ENCODE measurements around the gene CFI. TPM values are rescaled to one million over a fixed set of nuclear protein-coding genes. Genes with fewer than 3 reads are reported as not detected.

The CFI gene
- total RNA-seq, 1 donor from 2014 or later = not detected

DNA sequence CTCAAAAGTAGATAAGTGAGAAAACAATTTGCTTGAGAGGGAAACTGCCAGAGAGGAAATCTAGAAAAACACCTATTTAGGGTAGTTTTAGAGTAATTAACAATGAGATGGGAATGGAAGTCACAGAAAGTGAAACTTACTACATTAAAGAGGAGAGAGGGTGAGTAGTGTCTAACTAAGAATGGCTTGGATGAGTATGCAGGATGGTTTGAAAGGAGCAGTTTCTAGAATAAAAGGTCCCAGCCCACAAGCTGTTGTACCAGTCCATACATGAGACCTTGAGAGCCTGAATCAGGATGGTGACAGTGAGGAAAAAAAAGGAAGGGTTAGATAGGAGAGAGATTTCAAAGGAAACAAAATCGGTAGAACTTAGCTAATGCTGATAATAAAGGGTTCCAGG, 15.1 kb upstream of the CFI start:
- Histone ChIP-seq H3K9me3 (ENCODE audit: low read depth) (no peaks in the 10 kb centered on the region), H3K9ac (no peak overlapping the region), H3K4me3 (peak overlapping the region; percentile 62), H3K4me1 (peaks cover 10% of the 10 kb centered on the region), H3K27me3 (no peaks in the 10 kb centered on the region), H3K79me2 (ENCODE audit: low read depth) (peaks cover 65% of the 10 kb centered on the region), H3F3A (ENCODE audit: low read depth) (peaks cover 12% of the 10 kb centered on the region), H2AFZ (replicated peaks) (no peak overlapping the region), H3K4me2 (peak overlapping the region; percentile 82), H4K20me1 (ENCODE audit: low read depth) (no peaks in the 10 kb centered on the region), H3K36me3 (no peaks in the 10 kb centered on the region), H3K27ac (no peak overlapping the region)
- H3K36me3 Mint-ChIP-seq = peaks cover 25% of the 10 kb centered on the region
- peak overlapping the region; percentile 97 for H3K4me3 Mint-ChIP-seq
- peaks cover 2% of the 10 kb centered on the region for H3K27me3 Mint-ChIP-seq (ENCODE audit: insufficient read depth, low read depth)
- DNase-seq (ENCODE audit: low spot score) = no peak
- H3K27ac Mint-ChIP-seq = no peak overlapping the region
- TF ChIP-seq, protein P1, sequence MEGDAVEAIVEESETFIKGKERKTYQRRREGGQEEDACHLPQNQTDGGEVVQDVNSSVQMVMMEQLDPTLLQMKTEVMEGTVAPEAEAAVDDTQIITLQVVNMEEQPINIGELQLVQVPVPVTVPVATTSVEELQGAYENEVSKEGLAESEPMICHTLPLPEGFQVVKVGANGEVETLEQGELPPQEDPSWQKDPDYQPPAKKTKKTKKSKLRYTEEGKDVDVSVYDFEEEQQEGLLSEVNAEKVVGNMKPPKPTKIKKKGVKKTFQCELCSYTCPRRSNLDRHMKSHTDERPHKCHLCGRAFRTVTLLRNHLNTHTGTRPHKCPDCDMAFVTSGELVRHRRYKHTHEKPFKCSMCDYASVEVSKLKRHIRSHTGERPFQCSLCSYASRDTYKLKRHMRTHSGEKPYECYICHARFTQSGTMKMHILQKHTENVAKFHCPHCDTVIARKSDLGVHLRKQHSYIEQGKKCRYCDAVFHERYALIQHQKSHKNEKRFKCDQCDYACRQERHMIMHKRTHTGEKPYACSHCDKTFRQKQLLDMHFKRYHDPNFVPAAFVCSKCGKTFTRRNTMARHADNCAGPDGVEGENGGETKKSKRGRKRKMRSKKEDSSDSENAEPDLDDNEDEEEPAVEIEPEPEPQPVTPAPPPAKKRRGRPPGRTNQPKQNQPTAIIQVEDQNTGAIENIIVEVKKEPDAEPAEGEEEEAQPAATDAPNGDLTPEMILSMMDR (IDR thresholded peaks at IDR 0.05) = no peak
- TF ChIP-seq EZH2phosphoT487 (IDR thresholded peaks at IDR 0.05) (no peak), EZH2 (IDR thresholded peaks at IDR 0.05) (no peak)
- peaks cover 20% of the 10 kb centered on the region for H3K4me1 Mint-ChIP-seq
- no peaks in the 10 kb centered on the region for H3K9me3 Mint-ChIP-seq

DNA sequence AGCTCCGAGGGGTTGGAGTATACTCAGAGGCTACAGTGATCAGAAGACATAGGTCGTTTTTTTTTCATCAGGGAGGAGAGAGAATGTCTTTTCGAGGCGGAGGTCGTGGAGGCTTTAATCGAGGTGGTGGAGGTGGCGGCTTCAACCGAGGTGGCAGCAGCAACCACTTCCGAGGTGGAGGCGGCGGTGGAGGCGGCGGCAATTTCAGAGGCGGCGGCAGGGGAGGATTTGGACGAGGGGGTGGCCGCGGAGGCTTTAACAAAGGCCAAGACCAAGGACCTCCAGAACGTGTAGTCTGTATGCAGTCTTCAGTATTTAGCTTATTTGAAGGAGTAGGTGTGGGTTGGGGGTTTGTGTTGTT, 14.3 kb upstream of the CFI start:
- H3F3A ChIP-seq (ENCODE audit: low read depth) = peaks cover 12% of the 10 kb centered on the region
- peaks cover 10% of the 10 kb centered on the region for H3K4me1 ChIP-seq
- Mint-ChIP-seq H3K27me3 (ENCODE audit: insufficient read depth, low read depth) (peaks cover 2% of the 10 kb centered on the region), H3K27ac (peak overlapping the region; percentile 94), H3K4me1 (peaks cover 20% of the 10 kb centered on the region), H3K4me3 (peak overlapping the region; percentile 97), H3K36me3 (peaks cover 22% of the 10 kb centered on the region), H3K9me3 (no peaks in the 10 kb centered on the region)
- no peaks in the 10 kb centered on the region for H3K36me3 ChIP-seq
- H3K4me2 ChIP-seq = peak overlapping the region; percentile 82
- peaks cover 57% of the 10 kb centered on the region for H3K79me2 ChIP-seq (ENCODE audit: low read depth)
- H4K20me1 ChIP-seq (ENCODE audit: low read depth) = no peaks in the 10 kb centered on the region
- peak overlapping the region; percentile 62 for H3K4me3 ChIP-seq
- TF ChIP-seq EZH2 (IDR thresholded peaks at IDR 0.05) (no peak), EZH2phosphoT487 (IDR thresholded peaks at IDR 0.05) (no peak)
- TF ChIP-seq, protein P1 (IDR thresholded peaks at IDR 0.05) = no peak
- H3K9me3 ChIP-seq (ENCODE audit: low read depth) = no peaks in the 10 kb centered on the region
- peak overlapping the region; percentile 43 for H3K9ac ChIP-seq
- no peaks in the 10 kb centered on the region for H3K27me3 ChIP-seq
- DNase-seq (ENCODE audit: low spot score) = peak; percentile 27
- peak overlapping the region; percentile 96 for H2AFZ ChIP-seq (replicated peaks)
- H3K27ac ChIP-seq = no peak overlapping the region

GRCh38 chr4:109815151-109816081, 13.6 kb upstream of the CFI start, which contains the start of gene GAR1:
Gene GAR1 (plus strand): TSS chr4:109815762. CDS start chr4:109816165, 403 bp downstream.
- Histone ChIP-seq H3F3A (ENCODE audit: low read depth) (peaks cover 12% of the 10 kb centered on the region), H3K36me3 (no peaks in the 10 kb centered on the region), H3K79me2 (ENCODE audit: low read depth) (peaks cover 50% of the 10 kb centered on the region), H3K4me1 (peaks cover 14% of the 10 kb centered on the region), H3K9ac (peak within 1 kb of the TSS; percentile 43), H3K9me3 (ENCODE audit: low read depth) (no peaks in the 10 kb centered on the region), H3K4me3 (peak within 1 kb of the TSS; percentile 62), H4K20me1 (ENCODE audit: low read depth) (no peaks in the 10 kb centered on the region), H2AFZ (replicated peaks) (peak within 1 kb of the TSS; percentile 96), H3K27ac (peak within 1 kb of the TSS; percentile 42), H3K27me3 (no peaks in the 10 kb centered on the region), H3K4me2 (peak within 1 kb of the TSS; percentile 82)
- Mint-ChIP-seq H3K4me3 (peak within 1 kb of the TSS; percentile 97), H3K4me1 (peaks cover 20% of the 10 kb centered on the region), H3K9me3 (no peaks in the 10 kb centered on the region), H3K27ac (peak within 1 kb of the TSS; percentile 94), H3K36me3 (peaks cover 21% of the 10 kb centered on the region), H3K27me3 (ENCODE audit: insufficient read depth, low read depth) (peaks cover 2% of the 10 kb centered on the region)
- DNase-seq (ENCODE audit: low spot score) = peak; percentile 96
- TF ChIP-seq EZH2 (IDR thresholded peaks at IDR 0.05) (no peak), EZH2phosphoT487 (IDR thresholded peaks at IDR 0.05) (no peak)
- TF ChIP-seq, protein P1 (IDR thresholded peaks at IDR 0.05) = no peak

Data from neural progenitor cell (in vitro differentiated cells).